Stomach (tissue), 4 donors: ENCODE results near the gene TEAD4.

ENCODE experiments used
- EP300 ChIP-seq: sonication (generic); formaldehyde crosslinking; IDR thresholded peaks from one replicate; pipeline ENCODE4 v1.6.1; 2017; ENCODE audit warnings: antibody characterized with exemption
- TF ChIP-seq, protein P1 (sequence below), 7 experiments: fragments of 450-650 bp in 4 of 7; fragments of 200-600 bp in 3 of 7; sonication (generic) in 3 of 7; IDR thresholded peaks; one replicate each; pipeline ENCODE4 v1.5.1; 2016 to 2019; ENCODE audit warnings: antibody characterized with exemption in 7 of 7, control low read depth in 2 of 7, mild to moderate bottlenecking in 1 of 7

DNA sequence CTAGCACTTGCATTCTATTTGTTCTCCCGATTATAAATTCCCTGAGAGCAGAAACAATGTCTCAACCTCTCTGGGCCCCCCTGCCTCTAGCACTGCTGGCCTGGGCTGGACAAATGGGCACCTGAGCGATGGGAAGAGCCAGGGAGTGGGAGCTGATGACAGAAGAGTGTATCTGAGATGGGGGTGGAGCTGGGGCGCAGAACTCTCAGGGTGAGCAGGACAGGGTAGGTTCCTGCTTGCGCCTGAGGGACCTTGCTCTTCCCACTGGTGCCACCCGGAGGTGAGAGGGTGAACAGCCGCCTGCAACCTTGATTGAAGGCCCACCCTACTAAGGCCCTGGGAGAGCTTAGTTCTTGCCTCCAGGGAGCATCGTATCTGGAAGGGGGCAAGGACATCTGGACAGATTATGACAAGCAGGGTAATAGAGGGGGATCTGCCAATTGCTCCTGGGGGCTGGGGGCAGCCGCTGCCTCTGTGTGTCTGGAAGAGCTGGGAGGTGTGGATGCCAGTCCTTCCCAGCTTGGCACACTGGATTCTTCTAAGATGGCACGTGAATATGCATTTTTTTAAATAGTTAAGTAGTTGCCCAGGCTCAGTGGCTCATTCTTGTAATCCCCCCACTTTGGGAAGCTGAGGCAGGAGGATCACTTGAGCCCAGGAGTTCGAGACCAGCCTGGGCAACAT, 75.0 kb downstream of the TEAD4 start:
- TF ChIP-seq EP300 = no peak
- TF ChIP-seq, protein P1, sequence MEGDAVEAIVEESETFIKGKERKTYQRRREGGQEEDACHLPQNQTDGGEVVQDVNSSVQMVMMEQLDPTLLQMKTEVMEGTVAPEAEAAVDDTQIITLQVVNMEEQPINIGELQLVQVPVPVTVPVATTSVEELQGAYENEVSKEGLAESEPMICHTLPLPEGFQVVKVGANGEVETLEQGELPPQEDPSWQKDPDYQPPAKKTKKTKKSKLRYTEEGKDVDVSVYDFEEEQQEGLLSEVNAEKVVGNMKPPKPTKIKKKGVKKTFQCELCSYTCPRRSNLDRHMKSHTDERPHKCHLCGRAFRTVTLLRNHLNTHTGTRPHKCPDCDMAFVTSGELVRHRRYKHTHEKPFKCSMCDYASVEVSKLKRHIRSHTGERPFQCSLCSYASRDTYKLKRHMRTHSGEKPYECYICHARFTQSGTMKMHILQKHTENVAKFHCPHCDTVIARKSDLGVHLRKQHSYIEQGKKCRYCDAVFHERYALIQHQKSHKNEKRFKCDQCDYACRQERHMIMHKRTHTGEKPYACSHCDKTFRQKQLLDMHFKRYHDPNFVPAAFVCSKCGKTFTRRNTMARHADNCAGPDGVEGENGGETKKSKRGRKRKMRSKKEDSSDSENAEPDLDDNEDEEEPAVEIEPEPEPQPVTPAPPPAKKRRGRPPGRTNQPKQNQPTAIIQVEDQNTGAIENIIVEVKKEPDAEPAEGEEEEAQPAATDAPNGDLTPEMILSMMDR (IDR thresholded peaks at IDR 0.05) = peak in 5 of 7 experiments; percentile 42 to 70 (median 50)
